Dedifferentiated amniotic fluid mesenchymal stem cell (primary cell): Measurements from ENCODE around the gene RGS6.

ENCODE experiments used
- DNase-seq: peaks from one replicate; pipeline ENCODE4 v3.0.0-alpha.2; 2016; ENCODE audit errors: extremely low spot score

The RGS6 gene

DNA sequence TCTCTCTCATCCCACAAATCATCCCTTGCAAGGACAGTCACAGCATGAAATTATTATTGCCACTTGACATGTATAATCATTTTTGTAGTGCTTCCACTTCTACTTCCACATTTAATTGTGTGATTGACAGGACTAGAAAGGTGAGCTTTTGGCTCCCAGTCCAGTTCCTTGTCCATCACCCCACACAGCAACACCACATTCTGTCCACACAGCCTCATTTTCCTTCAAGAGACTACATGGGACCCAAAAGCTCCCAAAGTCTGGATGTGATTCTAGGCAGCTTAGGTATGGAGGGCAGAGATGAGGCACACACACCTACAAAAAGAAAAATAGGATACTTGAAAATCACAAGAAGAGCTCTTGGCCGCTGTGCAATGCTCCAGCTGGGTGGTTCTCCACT, 595.4 kb downstream of the RGS6 start:
- no peak for DNase-seq

GRCh38 chr14:72528059-72528862, 596.0 kb downstream of the RGS6 start:
- no peak for DNase-seq

DNA sequence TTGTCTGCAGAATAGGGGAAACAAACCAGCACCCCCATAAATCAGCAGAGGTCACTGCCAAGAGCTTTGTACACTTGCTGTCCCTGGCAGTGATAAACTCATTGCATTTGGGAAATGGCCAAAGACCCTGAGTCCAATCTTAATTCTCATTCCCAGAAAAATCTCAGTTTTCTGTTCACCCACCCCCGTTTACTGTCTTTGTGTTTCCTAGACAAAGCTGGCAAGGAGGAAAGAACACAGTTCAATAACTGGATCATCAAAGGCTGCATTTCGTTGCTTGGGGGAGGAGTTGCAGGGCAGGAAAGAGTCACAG, 596.6 kb downstream of the RGS6 start:
- DNase-seq = no peak

DNA sequence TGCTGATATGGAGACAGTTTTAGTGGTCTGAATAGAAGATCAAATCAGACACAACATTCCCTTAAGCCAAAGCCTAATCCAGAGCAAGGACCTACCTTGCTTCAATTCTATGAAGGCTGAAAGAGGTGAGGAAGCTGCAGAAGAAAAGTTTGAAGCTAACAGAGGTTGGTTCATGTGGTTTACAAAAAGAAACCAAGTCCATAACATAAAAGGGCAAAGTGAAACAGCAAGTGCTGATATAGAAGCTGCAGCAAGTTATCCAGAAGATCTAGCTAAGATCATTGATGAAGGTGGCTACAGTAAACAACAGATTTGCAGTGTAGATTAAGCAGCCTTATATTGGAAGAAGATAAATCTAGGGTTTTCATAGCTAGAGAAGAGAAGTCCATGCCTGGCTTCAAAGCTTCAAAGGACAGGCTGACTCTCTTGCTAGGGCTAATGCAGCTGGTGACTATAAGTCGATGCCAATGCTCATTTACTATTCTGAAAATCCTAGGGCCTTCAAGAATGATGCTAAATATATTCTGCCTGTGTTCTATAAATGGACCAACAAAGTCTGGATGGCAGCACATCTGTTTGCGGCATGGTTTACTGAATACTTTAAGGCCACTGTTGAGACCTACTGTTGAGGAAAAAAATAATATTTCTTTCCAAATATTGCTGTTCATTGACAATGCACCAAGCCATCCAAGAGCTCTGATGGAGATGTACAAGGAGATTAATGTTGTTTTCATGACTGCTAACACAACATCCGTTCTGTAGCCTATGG, 600.6 kb downstream of the RGS6 start:
- no peak for DNase-seq

DNA sequence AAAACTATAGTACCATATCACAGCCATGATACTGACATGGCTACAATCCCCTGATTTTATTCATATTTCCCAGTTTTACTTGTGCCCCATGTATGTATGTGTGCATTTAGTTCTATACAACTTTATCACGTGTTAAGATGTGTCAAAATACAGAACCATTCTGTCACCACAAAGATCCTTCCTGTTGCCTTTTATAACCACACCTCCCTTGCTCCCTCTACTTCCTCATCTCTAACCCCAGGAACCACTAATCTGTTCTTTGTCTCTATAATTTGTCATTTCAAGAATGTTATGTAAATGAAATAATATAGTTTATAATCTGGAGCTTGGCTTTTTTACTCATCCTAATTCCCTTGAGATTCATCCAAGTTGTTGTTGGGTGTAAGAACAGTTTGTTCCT, 603.3 kb downstream of the RGS6 start:
- no peak for DNase-seq

- DNase-seq = no peak
Measured at GRCh38 chr14:72538387-72538786, 606.2 kb downstream of the RGS6 start.

DNA sequence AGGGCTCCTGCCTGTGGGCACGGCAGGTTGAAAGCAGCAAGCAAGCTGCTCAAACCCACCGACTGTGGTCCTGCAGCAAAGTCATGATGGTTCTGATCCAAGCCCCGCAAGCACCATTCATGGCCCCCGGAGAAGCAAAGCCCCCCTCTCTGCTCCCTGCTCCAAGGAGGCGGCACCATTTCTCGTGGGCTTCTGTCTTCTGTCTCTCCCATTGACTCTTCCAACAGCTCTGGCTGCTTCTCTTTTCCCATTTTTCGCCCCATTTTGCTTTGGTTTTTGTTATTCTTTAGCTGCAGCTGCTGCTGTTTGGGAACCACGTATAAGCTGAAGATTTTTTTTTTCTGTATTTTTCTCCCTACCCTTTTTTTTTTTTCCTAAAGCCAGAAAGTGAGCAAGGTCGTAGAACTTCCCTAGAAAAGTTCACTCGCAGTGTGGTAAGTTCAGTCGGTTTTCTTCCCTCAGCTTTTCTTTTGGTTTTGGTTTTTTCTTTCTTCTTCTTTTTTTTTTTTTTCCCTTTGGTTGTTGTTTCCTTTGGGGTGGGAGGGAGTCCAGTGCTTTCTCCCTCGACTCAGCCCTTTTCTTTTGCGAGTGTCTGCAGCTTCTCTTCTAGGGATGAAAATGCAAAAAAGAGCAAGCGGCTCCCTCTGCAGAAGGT, 607.6 kb downstream of the RGS6 start:
- DNase-seq = no peak

DNA sequence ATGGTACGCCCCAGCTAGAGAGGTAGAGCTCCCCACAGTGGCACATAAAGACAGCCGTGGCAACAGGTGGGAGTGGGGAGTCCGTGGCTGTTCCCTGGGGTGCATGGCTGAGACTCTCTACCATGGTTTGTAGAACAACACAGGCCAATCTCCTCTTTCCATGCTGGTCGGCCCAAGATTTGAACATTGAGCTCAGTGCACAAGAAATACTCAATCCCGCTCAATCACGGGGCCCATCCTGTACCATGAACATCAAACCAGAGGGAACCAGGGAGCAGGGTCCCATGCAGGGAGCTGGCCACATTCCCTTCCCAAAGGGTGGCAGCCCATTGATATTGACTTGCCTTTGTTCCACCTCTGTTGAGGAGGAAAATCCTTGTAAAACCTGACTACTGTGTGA, 608.6 kb downstream of the RGS6 start:
- no peak for DNase-seq

- DNase-seq = no peak
Measured at GRCh38 chr14:72541546-72541945, 609.3 kb downstream of the RGS6 start.

GRCh38 chr14:72543341-72543740, 611.1 kb downstream of the RGS6 start:
- no peak for DNase-seq

GRCh38 chr14:72544615-72545387, 612.6 kb downstream of the RGS6 start:
- no peak for DNase-seq

- DNase-seq = no peak
Measured at GRCh38 chr14:72545411-72546311, 613.4 kb downstream of the RGS6 start.

- DNase-seq = no peak
Measured at GRCh38 chr14:72546344-72547016, 614.3 kb downstream of the RGS6 start.

- no peak for DNase-seq
Measured at GRCh38 chr14:72547999-72548398, 615.8 kb downstream of the RGS6 start.

DNA sequence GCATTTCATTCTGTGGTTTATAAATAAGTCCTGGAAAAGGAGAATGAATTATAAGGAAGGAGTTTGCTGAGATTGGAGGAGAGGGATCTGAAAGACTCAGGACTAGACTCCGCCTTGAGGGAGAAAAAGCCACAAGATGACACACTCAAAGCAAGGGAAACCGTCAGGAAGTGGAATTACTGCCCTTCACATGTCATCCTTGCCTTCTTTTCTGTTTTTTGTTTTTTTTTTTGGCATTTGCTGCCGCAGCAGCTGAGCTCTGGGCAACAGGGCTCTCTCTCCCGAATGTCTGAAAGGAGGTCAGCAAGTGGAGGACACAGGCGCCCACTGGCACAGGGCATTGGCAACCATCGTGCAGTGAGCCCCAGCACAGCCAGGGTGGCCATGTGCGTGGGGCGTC, 616.8 kb downstream of the RGS6 start:
- DNase-seq = no peak

GRCh38 chr14:72549854-72550253, 617.6 kb downstream of the RGS6 start:
- no peak for DNase-seq

DNA sequence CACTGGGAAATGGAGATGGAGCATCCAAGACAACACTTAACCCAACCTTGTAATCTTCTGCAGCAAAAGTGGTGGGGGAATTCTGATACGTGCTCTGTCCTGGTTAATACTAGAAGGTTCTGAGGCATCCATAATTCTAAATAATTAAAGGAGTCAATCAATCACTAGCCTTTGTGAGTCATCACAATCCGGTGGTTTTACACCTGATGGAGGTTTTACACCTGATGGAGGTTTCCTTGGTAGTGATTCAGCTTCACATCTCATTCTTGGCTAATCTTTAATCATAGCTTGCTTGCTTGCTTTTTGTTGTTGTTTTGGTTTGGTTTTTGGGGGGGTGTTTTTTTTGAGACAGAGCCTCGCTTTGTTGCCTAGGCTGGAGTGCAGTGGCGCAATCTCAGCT, 618.3 kb downstream of the RGS6 start:
- no peak for DNase-seq

DNA sequence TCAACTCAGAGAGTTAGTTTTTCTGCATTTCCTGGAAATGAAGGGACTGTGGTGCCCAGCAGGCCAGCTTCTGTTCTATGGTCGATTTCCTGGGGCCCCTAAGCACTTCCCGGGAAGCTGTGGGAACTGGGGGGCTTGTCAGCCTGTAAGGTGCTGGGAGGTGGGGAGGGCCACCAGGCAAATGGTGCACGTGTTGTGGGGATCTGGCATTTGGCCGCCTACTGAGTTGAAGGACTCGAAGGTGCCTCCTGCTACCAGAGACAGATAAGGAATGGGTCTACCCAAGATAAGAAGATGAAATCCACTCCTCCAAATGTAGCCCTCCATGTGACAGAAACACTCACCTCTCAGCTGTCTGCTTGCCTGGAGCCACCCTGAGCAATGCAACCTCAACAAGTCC, 620.0 kb downstream of the RGS6 start:
- DNase-seq = no peak

GRCh38 chr14:72553161-72553560, 620.9 kb downstream of the RGS6 start:
- no peak for DNase-seq

GRCh38 chr14:72553656-72554055, 621.4 kb downstream of the RGS6 start:
- no peak for DNase-seq

DNA sequence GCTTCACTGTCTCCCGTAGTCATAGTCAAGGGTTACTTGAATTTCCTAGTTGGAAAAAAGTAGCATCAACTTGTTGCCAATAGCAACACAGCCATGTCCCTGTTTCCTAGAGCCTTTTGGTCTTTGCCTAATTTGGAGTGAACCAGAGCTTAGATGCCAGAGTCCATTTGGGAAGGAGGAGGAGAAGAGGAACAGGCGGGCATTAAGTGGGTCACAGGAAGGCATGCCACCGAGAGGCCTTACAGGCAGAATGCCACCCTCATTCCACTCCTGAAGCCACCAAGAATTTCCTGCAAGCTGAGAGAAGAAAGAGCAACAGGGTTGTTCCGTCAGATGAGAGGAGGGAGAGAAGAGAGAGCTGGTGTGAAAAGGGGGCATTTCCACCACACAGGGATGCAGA, 622.2 kb downstream of the RGS6 start:
- DNase-seq = no peak
